Activated CD8-positive, alpha-beta T cell treated with anti-CD3 and anti-CD28 coated beads for 36 hours (primary cell): ENCODE data around the gene WDPCP. TPM values are rescaled to one million over a fixed set of nuclear protein-coding genes. Genes with fewer than 3 reads are reported as not detected.
"Not testable (repeated sequence)": the region's sequence is repeated elsewhere in the genome, so short reads cannot be mapped to it uniquely, and the experiment has no call there.

ENCODE experiments used
- ATAC-seq: fragments of 200-7000 bp; cut with Tn5 transposase; one replicate; pipeline ENCODE4 v1.10.0; 2021; ENCODE audit warnings: mild to moderate bottlenecking, moderate library complexity
- CTCF ChIA-PET: fragments of 350-600 bp; sonication (Branson Sonifier 250); formaldehyde crosslinking; loops from one replicate; lab custom pipeline; 2021; ENCODE audit warnings: antibody characterized with exemption; lab: Charles Lee
- POLR2A ChIA-PET: fragments of 350-600 bp; sonication (Branson Sonifier 250); formaldehyde crosslinking; loops from one replicate; lab custom pipeline; 2021; ENCODE audit warnings: antibody characterized with exemption; lab: Charles Lee
- DNase-seq: peaks from one replicate; pipeline ENCODE4 v3.0.0-alpha.2; 2020
- H3K27ac Mint-ChIP-seq: one replicate; pipeline ENCODE4 v1.8.0; 2021; ENCODE audit warnings: mild to moderate bottlenecking, mixed read lengths
- H3K27me3 Mint-ChIP-seq: one replicate; pipeline ENCODE4 v1.8.0; 2021; ENCODE audit warnings: mixed read lengths
- H3K36me3 Mint-ChIP-seq: one replicate; pipeline ENCODE4 v1.8.0; 2021; ENCODE audit warnings: low read depth, mixed read lengths
- H3K4me1 Mint-ChIP-seq: one replicate; pipeline ENCODE4 v1.8.0; 2021; ENCODE audit warnings: low read depth, mixed read lengths
- H3K4me3 Mint-ChIP-seq: one replicate; pipeline ENCODE4 v1.8.0; 2021; ENCODE audit warnings: mild to moderate bottlenecking, moderate library complexity, mixed read lengths
- H3K9me3 Mint-ChIP-seq: one replicate; pipeline ENCODE4 v1.8.0; 2021; ENCODE audit warnings: mixed read lengths
- CTCF ChIP-seq: fragments of 200-600 bp; IDR thresholded peaks from one replicate; pipeline ENCODE4 v1.8.0; 2022; ENCODE audit warnings: antibody characterized with exemption, mild to moderate bottlenecking
- intact Hi-C: fragments of 100-400 bp; cut with micrococcal nuclease; formaldehyde crosslinking; loops from one replicate; pipeline ENCODE4 v1.10.0; 2022
- total RNA-seq, 2 experiments: library from RNA; stranded (reverse); gene quantifications; one replicate each; pipeline ENCODE4 v1.2.3, GENCODE V29; 2021

Gene WDPCP
- total RNA-seq, 2 experiments from 2014 or later: 5.0 to 5.8 TPM

GRCh38 chr2:63484901-63485300, 103.4 kb downstream of the WDPCP start:
- DNase-seq (no peak), ATAC-seq (no peak)
- ChIA-PET POLR2A (interaction anchor here (1.5 kb wide), 1 partner anchor 10 kb away, joined by 3 read pairs; no protein-coding TSS in a partner anchor), CTCF (interaction anchor here (1.1 kb wide), 1 partner anchor 7 kb away, joined by 3 read pairs; no protein-coding TSS in a partner anchor)
- Mint-ChIP-seq H3K9me3 (no peaks in the 10 kb centered on the region), H3K27me3 (no peaks in the 10 kb centered on the region), H3K4me3 (no peak overlapping the region), H3K36me3 (peaks cover 5% of the 10 kb centered on the region), H3K4me1 (peaks cover 3% of the 10 kb centered on the region), H3K27ac (no peak overlapping the region)
- intact Hi-C loops: no loop called here
- TF ChIP-seq CTCF: no peak

- POLR2A ChIA-PET: interaction anchor here (1.5 kb wide), 1 partner anchor 9 kb away, joined by 3 read pairs; no protein-coding TSS in a partner anchor
Observed at GRCh38 chr2:63484481-63484880, 103.8 kb downstream of the WDPCP start.

GRCh38 chr2:63477686-63478085, 110.6 kb downstream of the WDPCP start:
- no peak for TF ChIP-seq CTCF
- intact Hi-C loops: no loop called here
- H3K36me3 Mint-ChIP-seq: peaks cover 7% of the 10 kb centered on the region
- DNase-seq: no peak
- H3K4me1 Mint-ChIP-seq: no peaks in the 10 kb centered on the region
- ChIA-PET CTCF (no interaction called here), POLR2A (no interaction called here)
- no peak overlapping the region for H3K27ac Mint-ChIP-seq
- ATAC-seq: no peak
- no peaks in the 10 kb centered on the region for H3K9me3 Mint-ChIP-seq
- H3K27me3 Mint-ChIP-seq: no peaks in the 10 kb centered on the region
- no peak overlapping the region for H3K4me3 Mint-ChIP-seq

More at GRCh38 chr2:63484481-63484880, 103.8 kb downstream of the WDPCP start:
- intact Hi-C loops: no loop called here
- Mint-ChIP-seq H3K9me3 (no peaks in the 10 kb centered on the region), H3K4me3 (no peak overlapping the region), H3K27me3 (no peaks in the 10 kb centered on the region), H3K4me1 (peaks cover 3% of the 10 kb centered on the region), H3K27ac (no peak overlapping the region), H3K36me3 (peaks cover 7% of the 10 kb centered on the region)
- no peak for ATAC-seq
- no peak for TF ChIP-seq CTCF
- CTCF ChIA-PET: interaction anchor here (1.1 kb wide), 1 partner anchor 8 kb away, joined by 3 read pairs; no protein-coding TSS in a partner anchor
- DNase-seq: no peak

- intact Hi-C loops, DNase-seq, H3K27ac Mint-ChIP-seq, H3K27me3 Mint-ChIP-seq, CTCF ChIA-PET, POLR2A ChIA-PET, H3K4me3 Mint-ChIP-seq, H3K36me3 Mint-ChIP-seq, ATAC-seq, H3K4me1 Mint-ChIP-seq: not testable (repeated sequence)
- H3K9me3 Mint-ChIP-seq: peaks cover 11% of the 10 kb centered on the region
Observed at GRCh38 chr2:63469313-63469712, 119.0 kb downstream of the WDPCP start.

GRCh38 chr2:63465633-63466032, 122.6 kb downstream of the WDPCP start:
- H3K9me3 Mint-ChIP-seq: peaks cover 23% of the 10 kb centered on the region
- ChIA-PET POLR2A (no interaction called here), CTCF (no interaction called here)
- no peaks in the 10 kb centered on the region for H3K27me3 Mint-ChIP-seq
- no peak for TF ChIP-seq CTCF
- no peak overlapping the region for H3K4me3 Mint-ChIP-seq
- ATAC-seq: no peak
- intact Hi-C loops: no loop called here
- no peaks in the 10 kb centered on the region for H3K4me1 Mint-ChIP-seq
- no peak overlapping the region for H3K27ac Mint-ChIP-seq
- DNase-seq: no peak
- H3K36me3 Mint-ChIP-seq: peaks cover 40% of the 10 kb centered on the region
